ENCODE measurements around the gene LILRA2.
"Not testable (repeated sequence)": the region's sequence is repeated elsewhere in the genome, so short reads cannot be mapped to it uniquely, and the experiment has no call there.

The LILRA2 gene

DNA sequence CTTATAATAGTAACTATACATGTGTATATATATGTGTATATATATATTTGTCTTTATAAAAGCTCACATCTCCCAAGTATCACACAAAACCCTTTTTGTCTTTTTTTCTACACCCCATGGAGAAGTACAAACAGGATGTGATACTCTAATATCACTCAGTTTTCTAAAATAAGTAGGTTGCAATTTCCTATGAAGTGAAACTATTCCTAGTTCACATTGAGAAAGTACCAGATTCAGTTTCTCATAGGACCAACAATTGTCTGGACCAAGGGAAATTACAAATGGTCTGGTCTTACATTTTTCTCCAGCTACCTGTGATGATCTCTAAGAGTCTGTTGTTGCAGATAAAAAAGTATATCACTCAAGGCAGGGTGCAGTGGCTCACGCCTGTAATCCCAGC lies 38.8 kb downstream of the LILRA2 start:
- no peak for DNase-seq

DNA sequence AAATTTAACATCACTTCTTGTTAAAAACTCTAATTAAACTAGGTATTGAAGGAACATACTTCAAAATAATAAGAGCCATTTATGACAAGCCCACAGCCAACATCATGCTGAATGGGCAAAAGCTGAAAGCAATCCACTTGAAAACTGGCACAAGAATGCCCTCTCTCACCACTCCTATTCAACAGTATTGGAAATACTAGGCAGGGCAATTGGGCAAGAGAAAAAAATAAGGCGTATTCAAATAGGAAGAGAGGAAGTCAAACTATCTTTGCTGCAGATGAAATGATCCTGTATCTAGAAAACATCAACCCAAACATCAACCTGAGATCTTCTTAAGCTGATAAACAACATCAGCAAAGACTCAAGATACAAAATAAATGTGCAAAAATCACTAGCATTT lies 41.1 kb downstream of the LILRA2 start:
- no peak for DNase-seq

DNA sequence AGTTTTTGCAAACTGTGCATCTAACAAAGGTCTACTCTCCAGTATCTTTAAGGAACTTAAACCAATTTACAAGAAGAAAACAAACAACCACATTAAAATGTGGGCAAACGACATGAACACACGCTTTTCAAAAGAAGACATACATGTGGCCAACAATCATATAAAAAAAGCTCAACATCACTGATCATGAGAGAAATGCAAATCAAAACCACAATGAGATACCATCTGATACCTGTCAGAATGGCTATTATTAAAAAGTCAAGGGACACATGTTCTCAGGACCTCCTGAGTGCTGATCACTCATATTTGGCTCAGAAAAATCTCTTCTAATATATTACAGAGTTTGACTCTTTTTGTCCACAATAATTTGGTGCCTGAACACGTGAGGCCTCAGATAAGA lies 42.5 kb downstream of the LILRA2 start:
- no peak for DNase-seq

DNA sequence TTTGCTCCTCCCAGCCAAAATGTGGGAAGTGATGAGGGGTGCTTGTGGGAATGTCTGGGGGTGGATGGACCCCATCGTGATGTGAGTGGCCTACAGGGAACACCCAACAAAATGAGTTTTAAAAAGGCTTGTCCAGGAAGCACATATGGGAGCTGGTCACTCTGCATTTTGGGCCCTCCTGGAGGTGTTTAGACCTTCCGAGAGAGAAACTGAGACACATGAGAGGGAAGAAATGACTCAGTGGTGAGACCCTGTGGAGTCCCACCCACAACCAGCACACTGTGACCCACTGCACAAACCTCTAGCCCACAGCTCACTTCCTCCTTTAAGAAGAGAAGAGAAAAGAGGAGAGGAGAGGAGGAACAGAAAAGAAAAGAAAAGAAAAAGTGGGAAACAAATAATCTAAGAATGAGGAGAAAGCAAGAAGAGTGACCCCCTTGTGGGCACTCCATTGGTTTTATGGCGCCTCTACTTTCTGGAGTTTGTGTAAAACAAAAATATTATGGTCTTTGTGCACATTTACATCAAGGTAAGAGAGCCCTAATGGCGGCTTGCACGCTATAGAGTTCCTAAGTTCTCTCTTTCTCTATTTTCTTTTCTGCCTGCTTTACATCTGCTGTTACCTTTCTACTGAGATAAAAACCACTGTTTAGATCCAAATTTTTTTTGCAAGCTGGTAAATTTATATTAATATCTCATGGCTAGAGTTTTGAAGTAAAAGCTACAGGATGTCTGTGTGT lies 43.4 kb downstream of the LILRA2 start:
- no peak for DNase-seq

DNA sequence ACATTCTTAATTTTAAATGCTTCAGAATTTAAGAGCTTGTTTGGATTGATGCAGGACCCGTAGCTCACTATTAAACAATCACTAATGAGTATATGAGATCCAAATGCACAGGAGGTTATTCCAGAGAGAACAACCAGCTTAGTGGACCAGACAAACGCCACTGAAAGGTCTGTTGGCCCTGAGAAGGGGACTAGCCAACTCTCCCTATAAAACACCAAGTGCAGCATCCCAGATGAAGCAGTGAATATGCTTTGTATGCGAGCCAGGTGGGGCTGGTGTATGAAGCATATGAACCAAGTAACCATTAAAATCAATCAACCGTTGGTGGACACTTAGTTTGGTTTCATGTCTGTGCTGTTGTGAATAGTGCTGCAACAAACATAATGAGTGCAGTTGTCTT lies 46.9 kb downstream of the LILRA2 start:
- no peak for DNase-seq

DNA sequence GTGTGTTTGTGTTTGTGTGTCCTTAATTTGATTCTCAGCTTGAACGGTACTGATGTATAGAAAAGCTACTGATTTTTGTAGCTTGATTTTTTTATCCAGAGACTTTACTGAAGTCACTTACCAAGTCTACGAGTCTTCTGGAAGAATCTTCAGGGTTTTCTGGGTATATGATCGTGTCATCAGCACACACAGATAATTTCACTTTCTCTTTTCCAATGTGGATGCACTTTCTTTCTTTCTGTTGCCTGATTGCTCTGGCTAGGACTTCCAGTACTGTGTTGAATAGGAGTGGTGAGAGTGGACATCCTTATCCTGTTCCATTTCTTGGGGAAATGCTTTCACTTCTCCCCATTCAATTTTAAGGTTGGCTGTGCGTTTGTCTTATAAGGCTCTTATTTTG lies 48.8 kb downstream of the LILRA2 start:
- no peak for DNase-seq

DNA sequence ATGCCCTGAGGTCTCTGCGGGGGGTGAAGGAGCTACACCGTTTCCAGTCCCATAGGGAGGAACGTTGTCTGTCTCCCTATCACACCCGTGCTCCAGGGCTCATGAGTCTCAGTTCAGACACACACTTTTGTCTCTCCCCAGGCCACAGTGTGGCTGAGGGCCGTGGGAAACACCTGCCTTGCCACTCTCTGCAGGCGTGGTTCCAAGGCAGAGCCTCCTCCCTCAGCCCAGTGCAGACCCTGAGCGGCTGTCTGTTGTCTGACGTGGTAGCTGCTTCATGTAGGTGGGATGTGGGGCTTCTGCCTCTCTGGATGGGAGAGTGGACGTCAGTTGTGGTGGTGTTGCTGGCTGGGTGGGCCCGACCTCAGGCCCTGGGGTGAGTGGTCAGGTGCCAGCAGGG lies 50.6 kb downstream of the LILRA2 start:
- DNase-seq: not testable (repeated sequence)

DNA sequence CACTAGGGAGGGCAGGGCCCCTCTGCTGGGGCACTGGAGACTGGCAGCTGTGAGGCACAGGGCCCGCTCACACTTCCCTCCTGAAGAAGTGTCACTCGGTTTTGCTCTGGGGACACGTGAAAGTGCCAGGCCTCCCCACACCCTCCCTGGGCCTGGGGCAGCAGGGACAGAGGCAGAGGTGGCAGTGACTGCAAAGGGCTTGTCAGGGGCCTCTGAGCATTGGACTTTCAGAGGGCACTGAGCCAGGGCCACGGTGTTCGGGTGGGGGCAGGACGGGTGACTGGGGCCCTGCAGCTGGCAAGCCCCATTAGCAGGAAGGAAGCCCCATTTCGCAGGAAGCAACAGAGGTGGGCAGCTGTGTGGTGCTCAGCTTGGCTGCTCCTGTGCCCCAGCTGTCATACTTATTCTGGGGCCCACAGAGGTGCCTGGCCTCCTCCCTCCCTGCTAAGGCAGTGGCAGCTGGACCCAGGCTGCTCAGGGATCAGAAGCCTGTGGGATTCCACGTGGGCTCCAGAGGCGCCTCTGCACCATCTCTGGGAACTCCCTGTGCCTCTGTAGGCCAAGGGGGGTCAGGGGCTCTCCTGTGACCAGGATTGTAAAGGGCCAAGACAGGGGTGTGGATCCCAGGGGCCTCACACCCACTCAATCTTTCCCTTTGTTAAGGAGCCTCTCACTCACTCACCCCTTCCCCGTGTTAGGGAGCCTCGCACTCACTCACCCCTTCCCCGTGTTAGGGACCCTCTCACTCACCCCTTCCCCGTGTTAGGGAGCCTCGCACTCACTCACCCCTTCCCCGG lies 51.5 kb downstream of the LILRA2 start:
- DNase-seq: not testable (repeated sequence)

DNA sequence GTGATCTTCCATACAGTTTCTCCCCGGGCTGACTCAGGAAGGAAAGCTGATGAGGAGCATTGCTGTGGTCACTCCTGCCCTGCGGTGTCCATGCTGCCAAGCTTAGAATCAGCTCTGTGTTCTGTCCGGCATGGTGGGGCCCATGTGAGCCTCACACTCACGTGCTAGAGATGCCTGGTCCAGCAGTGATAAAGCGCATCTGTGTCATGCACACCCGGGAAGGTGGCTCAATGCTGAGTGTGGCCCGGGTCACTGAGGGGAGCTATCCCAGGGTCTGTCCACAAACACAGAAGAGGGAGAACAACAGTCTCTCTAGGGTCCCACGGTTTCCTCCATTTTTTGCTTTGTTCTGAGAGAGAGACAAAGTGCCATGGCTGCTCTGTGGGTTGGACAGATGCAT lies 53.2 kb downstream of the LILRA2 start:
- no peak for DNase-seq

DNA sequence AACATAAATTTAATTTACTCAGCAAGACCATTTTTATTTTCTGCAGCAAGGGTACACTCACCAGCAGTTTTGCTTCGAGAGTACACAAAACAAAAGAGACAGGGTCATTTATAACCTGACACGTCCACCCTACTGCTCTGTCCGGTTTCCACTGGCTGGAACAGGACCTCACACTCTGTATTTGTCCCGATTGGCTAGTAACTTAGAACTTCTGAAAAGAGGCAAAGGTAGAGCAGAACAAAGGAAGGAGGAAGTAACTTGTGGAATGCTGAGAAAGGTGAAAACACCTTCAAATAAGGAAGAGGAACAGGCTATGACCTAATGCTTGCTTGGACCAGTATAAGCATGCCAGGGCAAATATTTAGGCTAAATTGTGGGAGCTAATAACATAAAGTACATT lies 54.3 kb downstream of the LILRA2 start:
- DNase-seq: not testable (repeated sequence)

DNA sequence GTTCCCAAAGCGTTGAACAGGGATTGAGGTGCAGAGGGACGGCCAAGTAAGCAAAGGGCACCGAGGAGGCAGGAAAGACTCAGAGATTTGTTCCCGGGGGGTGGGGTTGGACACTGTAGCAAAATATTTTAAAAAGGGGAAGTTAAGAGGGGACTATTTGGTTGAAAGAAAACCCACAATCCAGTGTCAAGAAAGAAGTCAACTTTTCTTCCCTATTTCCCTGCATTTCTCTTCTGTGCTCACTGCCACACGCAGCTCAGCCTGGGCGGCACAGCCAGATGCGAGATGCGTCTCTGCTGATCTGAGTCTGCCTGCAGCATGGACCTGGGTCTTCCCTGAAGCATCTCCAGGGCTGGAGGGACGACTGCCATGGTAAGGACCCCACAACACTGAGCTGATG lies 56.7 kb downstream of the LILRA2 start, which contains the start of gene LILRB1:
LILRB1 (plus strand) TSS at position 223 of the 400 bp plus-strand sequence. CDS start 590 bp downstream, outside the sequence.
- DNase-seq: not testable (repeated sequence)

DNA sequence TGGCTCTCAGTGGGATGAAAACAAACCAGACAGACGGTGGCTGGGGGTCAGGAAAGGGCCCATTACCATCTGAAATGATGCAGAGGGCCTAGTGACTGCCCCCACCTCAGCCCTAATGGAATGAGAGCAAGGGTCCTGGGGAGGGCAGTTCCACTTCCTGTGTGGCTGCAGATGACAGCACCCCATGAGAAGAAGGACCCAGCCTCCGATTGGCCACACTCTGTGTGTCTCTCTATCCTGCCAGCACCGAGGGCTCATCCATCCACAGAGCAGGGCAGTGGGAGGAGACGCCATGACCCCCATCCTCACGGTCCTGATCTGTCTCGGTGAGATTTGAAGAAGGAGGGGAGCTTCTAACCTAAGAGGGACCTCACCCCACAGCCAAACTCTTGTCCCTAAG lies 57.2 kb downstream of the LILRA2 start:
- DNase-seq: no peak

DNA sequence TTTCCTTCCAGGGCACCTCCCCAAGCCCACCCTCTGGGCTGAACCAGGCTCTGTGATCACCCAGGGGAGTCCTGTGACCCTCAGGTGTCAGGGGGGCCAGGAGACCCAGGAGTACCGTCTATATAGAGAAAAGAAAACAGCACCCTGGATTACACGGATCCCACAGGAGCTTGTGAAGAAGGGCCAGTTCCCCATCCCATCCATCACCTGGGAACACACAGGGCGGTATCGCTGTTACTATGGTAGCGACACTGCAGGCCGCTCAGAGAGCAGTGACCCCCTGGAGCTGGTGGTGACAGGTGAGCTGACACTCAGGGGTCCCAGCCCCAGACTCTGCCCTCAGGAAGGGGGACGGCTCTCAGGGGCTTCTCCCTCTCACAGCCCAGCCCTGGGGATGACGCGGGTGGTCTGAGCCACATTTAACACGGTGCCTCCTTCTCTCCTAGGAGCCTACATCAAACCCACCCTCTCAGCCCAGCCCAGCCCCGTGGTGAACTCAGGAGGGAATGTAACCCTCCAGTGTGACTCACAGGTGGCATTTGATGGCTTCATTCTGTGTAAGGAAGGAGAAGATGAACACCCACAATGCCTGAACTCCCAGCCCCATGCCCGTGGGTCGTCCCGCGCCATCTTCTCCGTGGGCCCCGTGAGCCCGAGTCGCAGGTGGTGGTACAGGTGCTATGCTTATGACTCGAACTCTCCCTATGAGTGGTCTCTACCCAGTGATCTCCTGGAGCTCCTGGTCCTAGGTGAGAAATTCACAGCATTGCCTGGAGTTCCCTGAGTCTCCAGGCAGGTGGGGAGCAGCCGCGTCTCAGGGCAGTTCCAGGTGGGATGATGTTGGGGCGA lies 58.1 kb downstream of the LILRA2 start:
- not testable (repeated sequence) for DNase-seq

DNA sequence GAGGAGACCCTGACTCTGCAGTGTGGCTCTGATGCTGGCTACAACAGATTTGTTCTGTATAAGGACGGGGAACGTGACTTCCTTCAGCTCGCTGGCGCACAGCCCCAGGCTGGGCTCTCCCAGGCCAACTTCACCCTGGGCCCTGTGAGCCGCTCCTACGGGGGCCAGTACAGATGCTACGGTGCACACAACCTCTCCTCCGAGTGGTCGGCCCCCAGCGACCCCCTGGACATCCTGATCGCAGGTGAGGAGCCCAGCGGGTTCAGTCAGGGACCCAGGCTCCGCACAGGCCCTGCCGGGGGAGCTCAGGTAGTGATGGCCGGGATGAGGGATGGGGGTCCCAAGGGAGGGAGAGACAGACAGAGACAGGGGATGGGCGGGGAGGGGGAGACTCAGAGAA lies 58.9 kb downstream of the LILRA2 start:
- DNase-seq: not testable (repeated sequence)

DNA sequence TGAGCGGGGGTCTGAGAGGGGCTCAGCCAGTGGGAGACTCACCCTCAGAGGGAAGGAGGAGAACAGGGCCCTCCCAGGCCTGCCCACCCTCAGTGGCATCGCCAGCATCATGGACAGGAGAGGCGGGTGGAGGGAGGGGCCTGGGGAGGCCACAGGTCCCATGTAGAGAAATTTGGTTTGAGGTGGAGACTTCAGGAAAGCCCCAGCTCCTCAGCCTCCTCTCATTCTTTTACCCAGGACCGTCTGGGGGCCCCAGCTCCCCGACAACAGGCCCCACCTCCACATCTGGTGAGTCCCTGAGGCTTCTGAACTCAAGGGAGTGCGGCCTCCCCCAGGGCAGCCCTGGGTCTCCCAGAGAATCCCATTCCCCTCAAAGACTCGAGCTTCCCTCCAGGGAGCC lies 59.8 kb downstream of the LILRA2 start:
- DNase-seq: no peak

DNA sequence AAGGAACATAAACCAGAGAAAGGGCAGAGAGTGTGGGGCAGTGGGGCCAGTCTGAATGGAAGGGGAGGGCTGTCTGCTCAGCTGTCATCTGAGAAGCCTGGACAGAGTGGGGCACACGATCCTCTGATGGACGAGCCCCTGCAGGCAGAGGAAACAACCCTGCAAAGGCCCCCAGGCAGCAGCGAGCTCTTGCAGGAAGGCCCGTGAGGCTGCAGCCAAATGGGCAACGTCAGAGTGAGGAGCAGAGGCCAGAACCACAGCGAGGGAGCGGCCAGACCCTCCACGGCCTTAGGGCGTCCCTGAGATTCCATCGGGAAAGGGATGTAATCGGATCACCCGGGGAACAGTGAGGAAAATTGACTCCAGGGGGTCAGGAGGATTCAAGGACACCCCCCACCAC lies 62.5 kb downstream of the LILRA2 start:
- not testable (repeated sequence) for DNase-seq

DNA sequence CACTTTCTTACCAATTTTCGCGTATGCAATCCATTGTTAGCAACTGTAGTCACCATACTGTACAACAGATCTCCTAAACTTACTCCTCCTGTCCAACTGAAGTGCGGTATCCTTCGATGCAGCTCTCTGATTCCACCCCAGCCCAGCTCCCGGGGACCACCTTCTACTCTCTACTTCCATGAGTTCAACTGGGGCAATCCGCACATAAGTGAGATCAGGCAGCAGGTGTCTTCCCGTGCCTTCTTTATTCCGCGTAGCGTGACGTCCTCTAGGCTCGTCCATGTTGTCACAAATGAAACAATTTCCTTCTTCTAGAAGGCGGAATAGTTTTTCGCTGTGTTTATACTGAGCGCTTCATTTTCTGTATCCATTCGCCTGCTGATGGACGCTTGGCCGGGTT lies 65.1 kb downstream of the LILRA2 start:
- DNase-seq: no peak

Measured in T-helper 2 cell (primary cell).